Cortex of kidney (tissue), 1 donor: ENCODE results near the gene SMC6.

ENCODE experiments used
- DNase-seq: peaks from one replicate; lab custom pipeline; 2025; lab: John Stamatoyannopoulos, UW

The SMC6 gene

DNA sequence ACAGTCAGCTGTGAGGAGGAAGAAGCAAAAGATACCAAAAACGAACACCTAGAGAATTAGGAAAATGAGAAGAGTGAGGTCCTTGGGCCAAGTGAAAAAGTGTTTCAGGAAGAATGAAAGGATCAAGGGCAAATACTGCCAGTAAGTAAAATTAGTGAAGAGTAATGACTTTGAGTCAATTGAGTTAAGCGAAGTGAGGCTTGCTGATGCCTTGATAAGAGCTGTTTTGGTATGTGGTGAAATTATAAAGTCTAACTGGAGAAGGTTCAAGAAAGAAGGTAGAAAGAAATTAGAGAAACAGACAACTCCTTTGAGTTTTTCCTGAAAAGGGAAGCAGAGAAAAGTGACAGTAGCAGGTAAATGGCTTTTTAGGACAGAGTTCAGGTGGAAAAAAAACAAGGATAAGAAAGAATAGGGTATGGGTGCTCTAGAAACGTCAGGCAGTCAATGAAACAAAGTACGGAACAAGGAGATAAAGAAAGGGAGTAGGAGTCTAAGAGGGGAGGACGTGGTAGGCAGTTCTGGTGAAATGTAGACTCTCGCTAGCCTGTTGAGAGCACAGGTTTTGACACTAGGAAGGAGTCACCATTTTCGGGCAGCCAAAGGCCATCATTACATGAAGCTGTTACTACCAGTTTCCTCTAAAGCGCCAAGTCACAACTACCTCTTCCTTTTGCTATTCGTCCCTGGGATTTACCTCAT, 42.9 kb downstream of the SMC6 start:
- DNase-seq: no peak

DNA sequence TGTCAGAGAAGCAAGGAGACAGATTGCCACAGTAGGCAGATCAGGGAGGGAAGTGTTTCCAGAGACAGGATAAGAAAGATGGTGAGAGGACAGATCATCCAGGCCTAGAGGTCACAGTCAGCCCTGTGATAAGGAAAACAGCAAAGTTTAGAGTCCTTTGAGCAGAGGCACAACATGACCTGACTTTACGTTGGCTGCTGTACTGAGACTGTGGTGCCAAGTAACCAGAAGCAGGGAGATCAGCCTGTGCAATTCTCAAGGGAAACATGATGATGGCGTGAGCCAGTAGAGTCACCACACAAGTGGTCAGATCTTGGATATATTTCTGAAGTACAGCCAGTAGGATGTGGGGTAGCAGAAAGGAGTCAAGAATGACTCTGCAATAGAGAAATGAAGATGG, 43.7 kb downstream of the SMC6 start:
- DNase-seq: no peak

DNA sequence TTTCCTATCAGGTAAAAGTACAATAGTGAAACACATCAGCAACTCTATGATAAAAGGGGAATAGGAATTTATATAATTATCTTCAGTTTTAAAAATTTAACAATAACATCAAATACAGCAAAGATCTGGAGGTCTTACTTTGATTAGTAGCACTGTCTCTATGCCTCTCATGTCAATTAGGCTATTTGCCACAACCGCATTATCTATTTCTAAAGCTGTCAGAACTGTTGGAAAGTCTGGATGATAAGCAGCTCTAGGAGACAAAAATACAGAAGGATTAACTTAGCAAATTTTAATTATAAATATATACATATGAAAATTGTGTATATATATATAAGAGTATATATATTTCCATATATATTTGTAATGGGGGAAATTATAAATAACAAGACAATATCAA, 45.1 kb downstream of the SMC6 start:
- no peak for DNase-seq

DNA sequence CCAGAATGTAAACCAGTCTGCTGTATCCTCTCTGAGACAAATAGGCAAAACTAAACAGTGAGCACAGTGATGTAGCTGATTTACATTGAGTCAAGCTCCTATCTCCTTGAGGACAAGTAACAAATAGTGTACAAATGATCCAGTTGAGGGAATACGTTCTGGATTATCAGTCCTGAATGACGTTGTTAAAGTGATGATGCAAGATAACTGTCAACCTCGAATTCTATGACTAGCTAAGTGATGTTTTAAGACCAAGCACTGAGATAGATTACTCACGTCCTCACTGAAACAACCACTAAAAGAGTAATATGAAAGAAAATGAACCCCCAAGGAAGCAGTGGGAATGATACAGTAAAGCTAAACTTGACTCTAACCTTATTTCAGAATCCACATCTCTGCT, 46.8 kb downstream of the SMC6 start:
- no peak for DNase-seq

DNA sequence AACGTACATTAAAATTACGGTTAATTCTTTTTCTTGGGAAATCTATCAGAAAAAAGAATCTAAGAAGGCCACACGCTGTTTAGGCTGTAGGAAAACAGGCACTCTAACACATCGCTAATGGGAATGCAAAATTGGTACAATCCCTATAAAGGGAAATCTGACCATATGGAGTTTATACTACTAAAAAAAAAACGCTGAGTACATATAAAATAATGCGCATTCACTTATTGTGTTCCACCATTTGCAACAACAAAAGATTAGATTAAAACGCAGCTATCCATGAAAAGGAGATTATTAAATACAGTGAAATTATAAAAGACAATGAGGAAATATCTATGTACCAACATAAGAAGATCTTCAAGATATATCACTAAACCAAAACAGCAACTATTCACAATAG, 62.8 kb downstream of the SMC6 start:
- DNase-seq: no peak

DNA sequence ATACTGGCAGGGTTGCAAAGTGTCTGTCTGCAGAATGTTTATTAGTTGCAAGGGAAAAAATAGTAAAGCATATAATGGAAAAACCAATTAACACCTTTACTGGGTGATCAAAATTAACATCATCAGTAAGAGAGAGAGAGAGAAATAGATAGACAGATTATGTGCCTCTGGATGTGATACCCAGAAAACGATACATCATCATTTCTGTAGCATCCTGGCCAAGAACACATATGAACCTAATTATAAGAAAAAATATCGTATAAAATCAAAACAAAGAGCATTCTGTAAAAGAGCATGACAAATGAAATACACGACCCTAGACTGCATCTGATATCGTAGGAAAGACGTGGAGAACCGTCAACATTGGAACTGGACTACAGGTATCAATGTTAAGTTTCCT, 64.6 kb downstream of the SMC6 start:
- no peak for DNase-seq

DNA sequence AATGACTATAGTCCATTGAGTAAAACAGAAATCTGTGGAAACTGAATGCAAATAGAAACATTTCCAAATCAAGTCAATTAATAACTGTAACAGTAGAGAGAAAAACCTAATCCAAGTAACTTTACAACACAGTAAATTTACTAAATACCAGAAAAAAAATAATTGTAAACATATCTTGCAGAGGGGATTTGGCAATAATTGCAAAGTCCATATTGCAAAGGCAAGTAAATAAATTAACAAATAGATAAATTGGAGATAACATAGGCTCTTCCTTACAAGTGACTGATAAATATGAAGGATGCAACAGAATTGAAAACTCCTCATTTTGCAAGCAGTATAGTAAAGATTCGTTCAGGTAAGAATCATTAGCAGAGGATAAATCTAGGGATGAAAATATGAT, 65.0 kb downstream of the SMC6 start:
- no peak for DNase-seq

DNA sequence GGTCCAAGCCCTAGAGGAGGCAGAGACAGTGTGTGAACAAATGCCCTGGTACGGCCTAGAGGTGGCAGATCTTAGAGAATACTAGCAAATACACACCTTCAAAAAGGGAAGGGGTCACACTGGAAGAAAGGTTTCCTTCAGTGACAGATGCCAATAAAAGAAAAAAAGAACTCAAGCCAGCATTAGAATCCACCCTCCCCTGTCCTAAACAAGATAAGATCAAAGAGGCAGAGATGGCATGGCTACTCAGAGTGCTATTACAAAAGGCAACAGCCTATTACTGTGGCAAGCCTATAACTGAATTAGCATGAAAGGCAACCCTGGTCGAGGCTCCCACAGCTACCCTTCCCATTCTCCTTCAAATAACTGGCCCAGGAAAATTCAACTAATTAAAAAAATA, 69.6 kb downstream of the SMC6 start:
- DNase-seq: no peak

DNA sequence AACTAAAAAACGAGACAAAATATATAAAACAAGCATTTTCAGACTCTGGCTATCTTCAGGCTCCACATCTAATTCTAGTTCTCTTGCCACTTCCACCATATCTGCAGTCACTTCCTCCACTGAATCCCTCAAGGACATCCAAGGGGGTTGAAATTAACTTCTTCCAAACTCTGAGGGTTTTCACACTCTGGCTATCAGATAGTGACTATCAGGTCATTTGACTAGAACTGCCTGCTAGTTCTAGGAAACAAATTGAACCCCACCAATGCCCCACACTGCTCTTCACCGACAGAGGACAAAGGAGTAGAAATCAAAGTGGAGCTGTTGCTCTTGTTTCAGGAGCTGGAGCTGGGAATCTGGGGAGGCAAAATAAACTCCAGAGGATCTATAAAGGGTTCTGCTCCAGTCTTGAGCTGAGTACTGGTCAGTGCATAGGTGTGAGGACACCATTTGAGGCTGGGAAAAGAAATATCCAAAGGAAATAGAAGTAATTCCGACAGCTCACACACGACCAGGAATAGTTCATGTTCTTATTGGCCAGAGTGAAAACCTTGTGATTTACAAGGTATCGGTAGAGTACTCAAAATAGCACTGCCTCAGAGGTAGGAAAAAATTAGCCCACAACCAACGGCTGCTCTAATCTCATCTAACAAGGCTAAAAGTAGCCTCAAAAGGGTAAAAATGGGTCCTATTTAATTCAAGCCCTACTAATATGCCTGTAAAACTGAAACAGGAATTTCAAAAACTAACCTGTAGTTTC, 71.3 kb downstream of the SMC6 start:
- DNase-seq: no peak

DNA sequence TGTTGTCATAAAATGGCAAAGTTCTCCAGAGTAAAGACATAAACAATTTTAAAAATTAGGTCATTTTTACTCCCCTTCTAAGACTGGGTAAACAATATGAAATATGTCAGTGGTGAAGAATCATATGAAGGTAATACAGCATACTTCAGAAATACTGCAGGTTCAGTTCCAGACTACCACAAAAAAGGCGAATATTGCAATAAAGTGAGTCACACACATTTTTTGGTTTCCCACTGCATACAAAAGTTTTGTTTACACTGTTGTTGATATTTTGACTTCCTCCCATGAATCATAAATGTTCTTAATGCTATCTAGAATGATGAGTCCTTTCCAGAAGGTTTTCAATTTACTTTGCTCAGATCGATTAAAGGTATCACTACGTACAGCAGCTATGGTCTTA, 73.5 kb downstream of the SMC6 start:
- DNase-seq: no peak

DNA sequence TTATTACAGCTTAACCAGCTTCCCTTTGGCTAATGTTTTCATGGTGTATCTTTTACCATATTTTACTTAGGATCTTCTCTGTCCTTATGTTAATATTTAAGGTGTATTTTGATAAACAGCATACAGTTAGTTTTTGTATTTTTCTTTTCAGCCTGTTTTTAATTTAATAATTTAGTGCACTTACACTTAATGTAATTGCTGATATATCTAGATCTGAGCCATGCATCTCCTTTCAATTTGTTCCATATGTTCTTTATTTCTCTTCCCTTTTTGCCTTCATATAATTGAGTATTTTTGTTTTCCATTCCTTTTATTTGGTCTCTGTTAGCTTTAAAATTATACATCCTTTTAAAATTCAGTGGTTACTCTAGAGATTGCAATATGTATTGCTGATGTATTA, 78.8 kb downstream of the SMC6 start:
- DNase-seq: no peak

DNA sequence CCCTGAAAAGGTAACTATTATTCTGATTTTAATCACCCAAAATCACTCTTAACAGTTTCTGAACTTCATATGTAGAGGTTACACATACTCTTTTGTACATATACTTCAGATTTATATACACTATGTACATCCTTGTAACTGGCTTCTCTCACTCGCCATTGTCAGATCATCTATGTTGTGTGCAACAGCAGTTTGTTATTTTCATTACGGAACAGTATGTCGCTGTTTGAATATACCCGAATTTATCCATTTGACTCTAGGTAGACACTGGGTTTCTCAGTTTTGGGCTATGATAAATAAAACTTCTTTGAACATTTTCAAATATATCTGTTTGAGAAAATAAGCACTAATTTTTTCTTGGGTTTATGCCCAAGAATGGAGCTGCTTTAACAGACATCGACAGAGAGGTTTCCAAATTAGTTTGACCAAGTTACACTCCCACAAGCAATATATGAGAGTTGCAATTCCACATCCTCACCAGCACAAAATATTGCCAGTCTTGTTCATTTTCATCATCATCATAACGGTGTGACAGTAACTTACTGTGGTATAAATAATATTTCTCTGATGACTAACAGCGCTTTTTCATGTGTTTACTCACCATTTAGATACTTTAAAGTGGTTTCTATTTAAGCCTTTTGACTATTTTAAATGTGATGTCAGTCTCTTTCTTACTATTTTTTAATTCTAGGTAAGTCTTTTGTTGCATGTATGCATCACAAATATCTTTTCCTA, 80.9 kb downstream of the SMC6 start:
- DNase-seq: no peak

DNA sequence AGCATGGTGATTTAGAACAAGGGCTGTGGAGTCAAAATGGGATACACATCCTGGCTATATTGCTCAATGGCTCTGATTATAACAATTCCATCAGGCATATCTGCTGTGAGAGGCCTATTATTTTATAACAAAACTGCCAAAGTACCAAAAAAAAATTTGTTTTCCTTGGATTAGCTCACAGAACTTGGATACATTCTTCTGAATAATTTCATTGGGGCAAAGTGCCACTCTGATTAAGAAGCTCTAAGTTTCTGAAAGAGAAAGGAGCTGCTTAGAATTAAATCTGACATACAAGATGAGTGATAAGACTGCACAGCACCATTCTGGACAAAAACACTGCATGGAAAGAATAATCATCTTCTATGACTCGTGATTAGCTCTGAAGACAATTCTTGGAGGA, 85.7 kb downstream of the SMC6 start:
- no peak for DNase-seq

DNA sequence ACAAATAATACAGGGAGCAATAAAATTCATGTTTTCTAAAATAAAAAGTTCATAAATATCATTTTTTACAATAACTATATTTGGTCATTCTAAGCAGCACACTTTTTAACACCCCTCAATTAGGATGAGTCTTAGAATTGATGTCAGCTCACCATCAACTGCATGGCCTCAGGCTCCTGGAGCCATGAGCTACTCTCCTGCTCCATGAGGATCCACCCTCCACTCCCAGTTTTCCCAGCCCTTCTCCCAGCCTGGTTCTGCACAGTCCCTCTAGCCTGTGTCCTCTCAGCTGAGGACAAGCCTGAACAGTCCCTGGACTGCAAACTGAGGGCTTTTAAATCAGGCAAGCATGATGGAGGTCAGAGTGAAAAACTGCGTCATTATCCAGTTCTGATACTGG, 89.1 kb downstream of the SMC6 start:
- no peak for DNase-seq

DNA sequence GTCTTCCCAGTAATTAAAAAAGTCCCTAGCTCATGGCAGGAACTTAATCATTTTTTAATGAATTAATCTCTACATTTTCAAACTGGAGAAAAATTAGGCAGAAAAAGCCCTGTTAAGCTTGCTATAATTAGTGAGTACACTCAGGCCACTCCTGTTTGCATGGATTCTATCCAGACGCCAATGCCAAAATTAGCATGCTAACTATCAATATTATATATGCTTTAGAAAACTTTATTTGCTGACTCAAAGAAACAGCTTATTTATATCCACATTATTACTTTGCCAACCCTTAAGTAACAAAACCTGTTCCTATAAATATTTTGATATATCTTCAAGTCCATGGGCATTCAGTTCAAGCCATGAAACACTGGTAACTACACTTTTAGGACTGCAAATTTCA, 90.9 kb downstream of the SMC6 start:
- no peak for DNase-seq

DNA sequence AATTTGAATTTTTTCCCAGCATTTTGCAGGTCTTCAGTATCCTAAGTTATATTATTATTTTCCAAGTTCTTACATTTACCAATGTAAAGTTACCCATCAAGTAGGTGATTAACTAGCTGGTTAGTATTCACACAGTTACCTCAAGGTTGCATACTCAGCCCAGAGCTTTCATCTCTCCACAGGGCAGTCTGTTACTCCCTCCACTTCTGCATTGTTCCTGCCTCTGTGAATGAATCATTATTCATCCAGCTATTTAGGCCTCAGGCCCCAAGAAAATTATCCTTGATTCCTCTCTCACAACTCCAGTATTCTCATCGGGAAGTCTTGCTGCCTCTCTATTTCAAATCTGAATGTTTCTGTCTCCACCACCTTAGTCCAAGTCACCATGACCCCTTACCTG, 92.2 kb downstream of the SMC6 start:
- no peak for DNase-seq

DNA sequence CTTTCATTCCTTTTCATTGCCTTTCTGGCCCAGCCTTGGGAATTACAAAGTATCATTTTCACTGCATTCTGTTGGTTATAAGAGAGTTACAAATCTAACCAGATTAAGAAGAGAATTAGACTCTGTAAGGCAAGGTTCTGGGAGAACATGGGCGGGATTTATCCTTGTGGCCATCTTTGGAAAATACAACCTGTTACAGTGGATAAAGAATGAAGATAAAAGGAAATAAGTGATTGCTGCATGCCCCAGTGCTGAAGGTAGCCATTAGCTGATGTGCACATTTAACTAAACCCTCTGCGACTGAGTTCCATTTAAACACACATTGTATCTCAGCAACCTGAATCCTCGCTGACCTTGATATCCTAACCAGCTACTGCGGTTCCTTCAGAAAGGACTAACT, 93.4 kb downstream of the SMC6 start:
- DNase-seq: no peak

DNA sequence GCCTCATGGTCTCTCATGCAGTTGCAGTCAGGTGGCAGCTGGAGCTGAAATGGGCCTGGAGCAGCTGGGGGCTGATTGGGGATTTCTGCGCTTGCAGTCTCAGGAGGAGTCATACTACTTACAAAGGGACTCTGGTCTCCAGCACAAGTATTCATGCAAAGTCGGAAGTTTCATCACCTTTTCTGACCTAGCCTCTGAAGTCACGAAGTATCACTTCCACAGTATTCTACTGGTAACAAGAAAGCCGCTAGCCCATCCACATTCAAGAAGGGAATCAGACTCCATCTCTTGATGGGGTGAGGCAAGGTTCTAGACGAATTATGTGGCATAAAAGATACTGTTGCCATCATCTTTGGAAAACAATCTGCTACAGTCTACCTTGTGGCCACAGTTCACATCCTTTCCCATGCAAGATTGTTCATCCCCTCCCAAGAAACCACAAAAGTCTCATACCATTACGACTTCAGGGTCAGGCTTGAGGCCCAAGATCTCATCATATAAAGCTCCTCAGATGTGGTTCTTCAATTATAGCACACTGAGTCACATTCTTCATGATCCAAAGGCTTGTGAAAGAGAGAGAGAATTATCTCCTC, 95.3 kb downstream of the SMC6 start:
- no peak for DNase-seq

DNA sequence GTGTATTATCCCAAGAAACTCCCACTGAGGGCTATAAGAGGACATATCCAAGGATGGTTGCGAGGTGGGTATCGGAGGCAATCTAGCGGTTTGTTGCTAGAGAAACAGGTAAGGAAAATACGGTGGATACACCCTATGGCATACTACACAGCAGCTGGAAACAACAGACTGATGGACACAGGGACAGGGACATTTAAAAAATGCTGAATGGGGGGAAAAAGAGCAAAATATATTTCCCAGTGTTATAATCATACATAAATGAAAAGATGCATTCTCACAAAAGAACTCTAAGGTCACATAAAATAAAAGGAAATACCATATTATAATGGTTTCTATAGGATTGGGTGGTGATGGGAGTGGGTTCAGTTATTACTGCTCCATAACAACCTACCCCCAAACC, 95.9 kb downstream of the SMC6 start:
- no peak for DNase-seq

DNA sequence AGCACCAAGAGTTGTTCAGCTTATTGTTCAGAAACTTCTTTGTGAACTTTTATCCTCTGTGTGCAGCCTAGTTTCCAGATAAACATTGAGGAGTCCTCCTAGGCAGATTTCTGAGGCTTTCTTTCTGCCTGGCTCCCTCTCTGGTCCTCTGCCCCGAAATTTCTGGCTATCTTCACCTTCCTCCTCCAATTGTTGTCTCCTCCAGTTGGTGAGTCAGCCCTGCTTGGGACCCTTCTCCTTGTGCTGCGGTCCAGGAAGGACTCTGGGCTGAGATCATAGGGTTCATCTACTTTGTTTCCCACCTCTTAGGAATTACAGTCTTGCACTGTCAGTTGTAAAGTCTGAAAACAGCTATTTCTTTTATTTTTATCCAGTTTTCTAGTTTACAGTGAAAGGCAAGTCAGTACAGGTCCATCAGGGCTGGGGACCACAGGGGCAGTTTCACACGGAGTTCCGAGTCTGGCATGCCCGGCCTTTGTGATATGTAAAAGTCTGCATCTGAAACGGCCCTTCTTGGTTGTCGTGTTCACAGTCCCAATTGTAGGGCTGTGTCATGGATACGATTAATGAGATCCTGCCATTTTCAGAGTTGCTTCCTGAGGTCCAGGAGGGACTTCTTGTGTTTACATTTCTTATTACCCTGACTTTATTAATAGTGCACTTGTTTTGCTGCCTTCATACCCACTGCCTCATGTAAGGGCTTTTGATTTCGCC, 100.8 kb downstream of the SMC6 start:
- no peak for DNase-seq

DNA sequence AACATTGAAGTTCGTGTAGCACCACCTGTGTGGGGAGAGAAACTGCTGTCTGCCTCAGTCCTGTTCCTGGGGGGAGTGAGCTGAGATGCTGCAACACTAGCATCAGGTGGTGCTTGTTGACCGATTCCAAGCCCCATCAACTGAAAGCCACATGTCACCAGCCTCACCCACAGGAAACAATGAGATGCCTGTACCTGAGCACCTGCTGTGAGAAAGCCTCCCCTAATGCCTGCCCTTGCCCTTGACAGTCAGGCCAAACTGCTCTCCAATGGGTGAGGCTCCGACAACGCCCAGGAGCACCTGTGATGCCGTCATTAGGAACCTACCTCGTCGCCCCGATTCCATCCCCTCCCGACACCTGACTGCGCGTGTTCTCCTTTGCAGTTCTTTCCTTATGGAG, 104.6 kb downstream of the SMC6 start:
- no peak for DNase-seq

DNA sequence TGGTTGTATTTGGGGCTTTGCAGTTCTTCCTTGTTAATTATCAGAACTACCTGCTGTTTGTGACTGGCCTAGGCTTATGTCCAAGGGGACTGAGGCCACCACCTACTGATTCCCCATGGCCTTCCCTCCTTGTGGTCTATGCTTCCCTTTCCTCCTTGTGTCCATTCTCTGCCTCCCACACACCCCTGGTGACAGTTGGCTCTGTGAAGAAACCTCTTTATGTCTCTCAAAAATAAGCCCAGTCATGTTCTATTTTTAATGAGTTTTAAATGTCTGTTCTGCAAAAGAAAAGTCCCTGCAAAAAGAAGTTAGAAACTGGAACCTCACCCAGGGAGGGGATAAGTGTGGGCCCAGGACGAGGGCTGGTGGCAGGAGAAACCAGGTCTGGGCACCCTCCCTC, 105.0 kb downstream of the SMC6 start:
- DNase-seq: no peak
